Activated CD4-positive, alpha-beta T cell treated with anti-CD3 and anti-CD28 coated beads for 36 hours (primary cell): Measurements from ENCODE around the gene ATP6V1G3. TPM values are rescaled to one million over a fixed set of nuclear protein-coding genes. Genes with fewer than 3 reads are reported as not detected.
A peak's percentile ranks its signal among the peaks of the same experiment; 100 is the strongest.

Experiments used
- ATAC-seq: fragments of 200-7000 bp; cut with Tn5 transposase; one replicate; pipeline ENCODE4 v1.10.0; 2021; ENCODE audit warnings: mild to moderate bottlenecking, moderate library complexity
- CTCF ChIA-PET: fragments of 350-600 bp; sonication (Branson Sonifier 250); formaldehyde crosslinking; loops from one replicate; lab custom pipeline; 2021; ENCODE audit warnings: antibody characterized with exemption; lab: Charles Lee
- POLR2A ChIA-PET: fragments of 350-600 bp; sonication (Branson Sonifier 250); formaldehyde crosslinking; loops from one replicate; lab custom pipeline; 2021; ENCODE audit warnings: antibody characterized with exemption, inconsistent platforms; lab: Charles Lee
- DNase-seq: peaks from one replicate; pipeline ENCODE4 v3.0.0-alpha.2; 2020
- H3K27ac Mint-ChIP-seq: one replicate; pipeline ENCODE4 v1.8.0; 2021; ENCODE audit warnings: mixed read lengths
- H3K27me3 Mint-ChIP-seq: one replicate; pipeline ENCODE4 v1.8.0; 2021; ENCODE audit warnings: mixed read lengths
- H3K36me3 Mint-ChIP-seq: one replicate; pipeline ENCODE4 v1.8.0; 2021; ENCODE audit warnings: low read depth, mixed read lengths
- H3K4me1 Mint-ChIP-seq: one replicate; pipeline ENCODE4 v1.8.0; 2021; ENCODE audit warnings: mixed read lengths
- H3K4me3 Mint-ChIP-seq: one replicate; pipeline ENCODE4 v1.8.0; 2021; ENCODE audit warnings: mild to moderate bottlenecking, moderate library complexity, mixed read lengths
- H3K9me3 Mint-ChIP-seq: one replicate; pipeline ENCODE4 v1.8.0; 2021; ENCODE audit warnings: low read depth, mixed read lengths
- intact Hi-C, 2 experiments: fragments of 100-400 bp; cut with DNase I in 1 of 2; cut with micrococcal nuclease in 1 of 2; formaldehyde crosslinking; loops; one replicate each; pipeline versions ENCODE4 v1.14.2 to v1.15.1; 2022 to 2024; cut with DNase I, micrococcal nuclease
- total RNA-seq, 2 experiments: library from RNA; stranded (reverse); gene quantifications; one replicate each; pipeline ENCODE4 v1.2.3, GENCODE V29; 2021

Gene ATP6V1G3
- total RNA-seq, 2 experiments from 2014 or later: not detected

DNA sequence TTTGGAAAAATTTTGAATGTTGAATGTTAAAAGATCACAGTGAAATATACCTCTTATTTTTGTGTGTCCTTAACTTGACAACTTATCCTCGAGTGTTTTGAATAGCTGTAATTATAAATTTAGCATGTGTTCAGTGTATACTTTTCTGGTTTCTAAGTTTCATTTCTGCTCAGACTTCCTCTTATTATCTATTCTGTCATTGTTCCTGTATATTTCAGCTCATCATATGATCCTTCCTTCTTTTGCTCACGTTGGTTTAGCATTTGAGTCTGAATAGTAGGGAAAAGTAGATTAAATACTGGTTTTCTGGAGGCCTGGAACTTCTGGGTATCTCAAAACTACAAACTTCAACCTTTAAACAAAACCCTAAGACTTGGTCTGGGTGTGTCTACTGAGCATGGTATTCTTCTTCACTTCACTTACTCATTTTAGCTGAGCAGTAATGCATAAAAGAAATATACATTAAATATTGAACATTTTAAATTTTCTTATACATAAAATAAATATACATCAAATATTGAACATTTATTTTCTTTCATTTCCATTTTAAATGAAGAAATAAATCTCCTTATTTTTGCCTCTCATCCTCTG is 3.3 kb upstream of the ATP6V1G3 start:
- Mint-ChIP-seq H3K36me3 (peaks cover 7% of the 10 kb centered on the region), H3K4me3 (no peak overlapping the region), H3K27ac (peak overlapping the region; percentile 39), H3K4me1 (peaks cover 47% of the 10 kb centered on the region), H3K27me3 (no peaks in the 10 kb centered on the region), H3K9me3 (peaks cover 9% of the 10 kb centered on the region)
- DNase-seq: no peak
- ChIA-PET CTCF (interaction anchor here (0.7 kb wide), 1 partner anchor 140 kb away, joined by 4 read pairs; no protein-coding TSS in a partner anchor), POLR2A (no interaction called here)
- no peak for ATAC-seq
- intact Hi-C loops: loop anchor here in 1 of 2 experiments (2.0 kb wide), 1 partner anchor 15 kb away; no protein-coding TSS in a partner anchor

DNA sequence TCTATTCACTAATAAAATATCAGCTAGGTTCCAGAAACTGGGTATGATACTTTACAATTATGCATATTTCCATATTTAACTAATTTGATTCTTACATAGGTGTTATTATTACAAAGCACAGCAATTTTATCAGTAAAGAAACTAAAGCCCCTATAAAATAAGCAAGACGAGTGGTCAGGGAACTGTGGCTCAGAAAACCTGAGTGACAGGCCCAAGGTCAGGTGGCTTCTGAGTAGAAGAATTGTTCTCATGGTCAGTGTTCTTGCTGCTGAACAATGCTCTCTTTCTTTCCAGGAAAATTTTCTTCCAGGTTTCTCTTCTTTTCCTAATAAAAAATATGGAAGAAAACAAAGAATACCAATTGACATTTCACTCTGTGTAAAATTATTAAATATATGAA is 2.2 kb upstream of the ATP6V1G3 start:
- ChIA-PET CTCF (interaction anchor here (0.5 to 0.8 kb wide), 2 partner anchors 23 to 102 kb away, joined by 3 read pairs; no protein-coding TSS in a partner anchor), POLR2A (interaction anchor here (0.5 kb wide), 1 partner anchor 114 kb away, joined by 6 read pairs; no protein-coding TSS in a partner anchor)
- Mint-ChIP-seq H3K9me3 (peaks cover 7% of the 10 kb centered on the region), H3K4me3 (no peak overlapping the region), H3K36me3 (peaks cover 7% of the 10 kb centered on the region), H3K27me3 (no peaks in the 10 kb centered on the region), H3K4me1 (peaks cover 55% of the 10 kb centered on the region), H3K27ac (no peak overlapping the region)
- DNase-seq (no peak), ATAC-seq (no peak)
- intact Hi-C loops: no loop called here

DNA sequence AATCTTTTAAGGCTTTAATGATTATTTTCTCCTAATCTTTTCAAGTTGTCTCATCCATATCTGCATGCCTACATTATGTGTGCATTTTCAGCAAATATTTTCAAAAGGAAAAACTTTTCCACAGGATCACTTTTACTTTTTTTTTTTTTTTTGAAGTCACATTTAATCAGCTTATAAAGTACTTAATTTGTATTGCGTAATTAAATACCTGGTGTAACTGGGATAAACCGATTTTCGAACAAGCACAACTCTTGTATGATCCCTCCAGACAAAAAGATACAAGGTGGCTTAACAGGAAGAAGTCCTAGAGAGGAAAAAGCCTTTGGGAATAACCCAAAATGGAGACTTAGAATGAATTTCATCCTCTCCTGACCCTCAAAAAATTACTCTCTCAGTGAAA is 1.3 kb upstream of the ATP6V1G3 start:
- H3K9me3 Mint-ChIP-seq: peaks cover 4% of the 10 kb centered on the region
- no peak for DNase-seq
- H3K27me3 Mint-ChIP-seq: no peaks in the 10 kb centered on the region
- intact Hi-C loops: no loop called here
- ChIA-PET CTCF (interaction anchor here (1.0 to 1.5 kb wide), 2 partner anchors 10 to 16 kb away, joined by 3 to 4 read pairs; no protein-coding TSS in a partner anchor), POLR2A (no interaction called here)
- H3K4me3 Mint-ChIP-seq: no peak overlapping the region
- no peak overlapping the region for H3K27ac Mint-ChIP-seq
- peaks cover 2% of the 10 kb centered on the region for H3K36me3 Mint-ChIP-seq
- ATAC-seq: no peak
- H3K4me1 Mint-ChIP-seq: peaks cover 63% of the 10 kb centered on the region

GRCh38 chr1:198538579-198539364 is 1.7 kb downstream of the ATP6V1G3 start:
- DNase-seq (no peak), ATAC-seq (no peak)
- intact Hi-C loops: no loop called here
- Mint-ChIP-seq H3K4me1 (peaks cover 78% of the 10 kb centered on the region), H3K27ac (peak overlapping the region; percentile 69), H3K27me3 (no peaks in the 10 kb centered on the region), H3K4me3 (peak overlapping the region; percentile 42), H3K36me3 (peaks cover under 1% of the 10 kb centered on the region), H3K9me3 (peaks cover under 1% of the 10 kb centered on the region)
- ChIA-PET CTCF (interaction anchor here (0.7 to 1.2 kb wide), 2 partner anchors 11 to 82 kb away, joined by 3 read pairs; no protein-coding TSS in a partner anchor), POLR2A (no interaction called here)

DNA sequence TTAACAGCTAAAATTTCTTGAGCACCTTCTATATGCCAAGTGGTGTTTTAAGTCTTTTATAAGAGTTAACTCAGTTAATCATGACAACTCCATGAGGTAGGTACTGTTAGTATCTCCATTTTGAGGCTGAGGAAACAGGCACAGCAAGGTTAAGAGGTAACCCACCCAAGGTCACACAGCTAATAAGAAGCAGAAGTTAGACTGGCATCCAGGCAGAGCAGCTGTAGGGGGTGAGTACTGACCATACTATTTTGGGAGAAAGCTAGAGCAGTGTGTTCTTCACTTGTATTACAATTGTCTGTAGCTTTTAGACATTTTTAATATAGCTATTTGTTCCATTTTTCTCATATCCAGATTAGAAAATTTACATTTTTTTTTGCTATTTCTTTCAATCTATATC is 4.8 kb downstream of the ATP6V1G3 start:
- ChIA-PET POLR2A (interaction anchor here (0.6 kb wide), 1 partner anchor 124 kb away, joined by 4 read pairs; no protein-coding TSS in a partner anchor), CTCF (interaction anchor here (0.7 to 1.9 kb wide), 4 partner anchors 9 to 100 kb away, joined by 3 to 9 read pairs (median 5); no protein-coding TSS in a partner anchor)
- H3K27ac Mint-ChIP-seq: no peak overlapping the region
- peaks cover 13% of the 10 kb centered on the region for H3K36me3 Mint-ChIP-seq
- no peaks in the 10 kb centered on the region for H3K27me3 Mint-ChIP-seq
- no peak overlapping the region for H3K4me3 Mint-ChIP-seq
- peaks cover 7% of the 10 kb centered on the region for H3K9me3 Mint-ChIP-seq
- DNase-seq (no peak), ATAC-seq (no peak)
- peaks cover 77% of the 10 kb centered on the region for H3K4me1 Mint-ChIP-seq
- intact Hi-C loops: no loop called here

DNA sequence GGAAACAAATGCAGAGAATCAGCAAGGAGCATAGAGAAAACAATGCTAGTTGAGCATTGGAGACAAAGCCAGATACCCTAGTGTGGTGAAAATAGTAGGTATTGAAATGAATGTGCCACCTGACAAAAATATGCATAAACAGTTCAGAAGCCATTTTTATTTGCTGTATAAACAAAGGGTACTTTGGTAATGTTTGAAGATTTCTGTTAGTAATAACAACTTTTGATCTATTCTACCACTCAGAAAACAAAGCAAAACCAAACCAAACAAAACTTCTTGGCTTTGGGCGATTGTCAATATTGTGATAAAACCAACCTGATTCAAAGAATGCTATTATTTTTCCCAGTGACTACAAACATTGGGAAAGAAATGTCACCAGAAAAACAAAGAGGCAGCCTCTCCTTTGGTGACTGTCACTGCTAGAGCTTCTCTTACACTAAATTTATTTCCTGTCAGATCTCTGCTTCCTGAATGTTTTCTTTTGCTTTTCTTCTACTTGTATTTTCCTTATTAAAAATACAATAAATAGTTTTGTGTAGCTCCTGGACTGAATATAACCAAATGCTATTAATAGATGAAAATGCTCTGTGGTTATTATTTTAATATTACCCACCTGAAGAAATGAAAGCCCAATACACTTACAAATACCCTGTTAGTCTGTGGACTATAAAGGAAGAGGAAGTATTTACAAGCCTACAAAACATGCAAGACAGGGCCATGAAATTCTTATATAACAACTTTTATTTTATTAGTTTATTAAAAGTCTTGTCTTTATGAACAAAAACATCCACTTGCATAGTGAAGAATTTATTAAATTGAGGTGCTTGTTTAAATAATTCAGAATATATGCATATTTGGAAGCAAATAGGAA is 5.7 kb downstream of the ATP6V1G3 start:
- peaks cover 75% of the 10 kb centered on the region for H3K4me1 Mint-ChIP-seq
- H3K9me3 Mint-ChIP-seq: peaks cover 7% of the 10 kb centered on the region
- ATAC-seq (peak; percentile 68), DNase-seq (no peak)
- no peaks in the 10 kb centered on the region for H3K27me3 Mint-ChIP-seq
- intact Hi-C loops: no loop called here
- CTCF ChIA-PET: interaction anchor here (0.6 to 1.9 kb wide), 3 partner anchors 10 to 437 kb away, joined by 3 to 9 read pairs (median 3); no protein-coding TSS in a partner anchor
- H3K4me3 Mint-ChIP-seq: peak overlapping the region; percentile 45
- H3K27ac Mint-ChIP-seq: peak overlapping the region; percentile 79
- POLR2A ChIA-PET: no interaction called here
- H3K36me3 Mint-ChIP-seq: peaks cover 13% of the 10 kb centered on the region

- DNase-seq: no peak
- intact Hi-C loops: no loop called here
- no peak overlapping the region for H3K27ac Mint-ChIP-seq
- CTCF ChIA-PET: interaction anchor here (0.7 kb wide), 1 partner anchor 582 kb away, joined by 3 read pairs; no protein-coding TSS in a partner anchor
- peaks cover 13% of the 10 kb centered on the region for H3K36me3 Mint-ChIP-seq
- no peaks in the 10 kb centered on the region for H3K27me3 Mint-ChIP-seq
- peaks cover 68% of the 10 kb centered on the region for H3K4me1 Mint-ChIP-seq
- ATAC-seq: no peak
- peaks cover 7% of the 10 kb centered on the region for H3K9me3 Mint-ChIP-seq
- no peak overlapping the region for H3K4me3 Mint-ChIP-seq
- POLR2A ChIA-PET: interaction anchor here (0.6 kb wide), 1 partner anchor 19 kb away, joined by 4 read pairs; no protein-coding TSS in a partner anchor
These were observed 8.6 kb downstream of the ATP6V1G3 start for GRCh38 chr1:198531891-198532290.

DNA sequence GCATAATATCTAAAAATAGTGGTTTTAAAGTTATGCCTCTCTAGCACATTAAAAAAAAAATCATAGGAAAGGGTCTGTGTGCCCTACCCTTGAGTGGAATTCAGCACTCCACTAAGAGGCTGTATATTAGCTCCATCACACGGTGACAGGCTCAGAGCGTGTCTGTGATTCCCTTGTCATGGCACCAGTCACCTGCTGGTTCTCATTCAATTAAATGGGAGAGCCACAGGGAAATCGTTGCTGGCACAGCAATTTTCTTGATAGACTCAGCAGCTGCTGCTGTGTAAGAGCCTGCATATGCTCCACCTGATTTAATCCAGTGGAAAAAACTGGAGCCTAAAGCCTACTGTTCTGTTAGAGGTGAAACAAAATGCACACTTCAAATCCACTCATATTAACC is 9.5 kb downstream of the ATP6V1G3 start:
- intact Hi-C loops: no loop called here
- peaks cover 69% of the 10 kb centered on the region for H3K4me1 Mint-ChIP-seq
- peaks cover 7% of the 10 kb centered on the region for H3K9me3 Mint-ChIP-seq
- no peak overlapping the region for H3K4me3 Mint-ChIP-seq
- ChIA-PET POLR2A (no interaction called here), CTCF (interaction anchor here (0.7 kb wide), 1 partner anchor 23 kb away, joined by 3 read pairs; no protein-coding TSS in a partner anchor)
- no peak overlapping the region for H3K27ac Mint-ChIP-seq
- peaks cover 13% of the 10 kb centered on the region for H3K36me3 Mint-ChIP-seq
- no peak for DNase-seq
- no peak for ATAC-seq
- H3K27me3 Mint-ChIP-seq: no peaks in the 10 kb centered on the region

GRCh38 chr1:198529414-198529813 is 11.1 kb downstream of the ATP6V1G3 start:
- no peak for ATAC-seq
- intact Hi-C loops: loop anchor here in 1 of 2 experiments (10.0 kb wide), 2 partner anchors 275 to 395 kb away; no protein-coding TSS in a partner anchor
- ChIA-PET POLR2A (interaction anchor here (0.6 to 0.7 kb wide), 2 partner anchors 128 to 168 kb away, joined by 3 to 15 read pairs; no protein-coding TSS in a partner anchor), CTCF (no interaction called here)
- H3K36me3 Mint-ChIP-seq: peaks cover 13% of the 10 kb centered on the region
- no peak overlapping the region for H3K27ac Mint-ChIP-seq
- no peak overlapping the region for H3K4me3 Mint-ChIP-seq
- no peaks in the 10 kb centered on the region for H3K27me3 Mint-ChIP-seq
- H3K4me1 Mint-ChIP-seq: peaks cover 71% of the 10 kb centered on the region
- H3K9me3 Mint-ChIP-seq: peaks cover 7% of the 10 kb centered on the region
- DNase-seq: no peak

- no peak for ATAC-seq
- Mint-ChIP-seq H3K9me3 (peaks cover 2% of the 10 kb centered on the region), H3K4me3 (no peak overlapping the region), H3K27me3 (no peaks in the 10 kb centered on the region), H3K36me3 (peaks cover 9% of the 10 kb centered on the region), H3K4me1 (peaks cover 66% of the 10 kb centered on the region), H3K27ac (no peak overlapping the region)
- POLR2A ChIA-PET: no interaction called here
- CTCF ChIA-PET: no interaction called here
- intact Hi-C loops: loop anchor here in 1 of 2 experiments (10.0 kb wide), 2 partner anchors 274 to 396 kb away; no protein-coding TSS in a partner anchor
- no peak for DNase-seq
These were observed 12.1 kb downstream of the ATP6V1G3 start for GRCh38 chr1:198528364-198528763.
